NCI-H460 (cell line): ENCODE data around the gene CYP3A7. TPM values are rescaled to one million over a fixed set of nuclear protein-coding genes. Genes with fewer than 3 reads are reported as not detected.
"Not testable (repeated sequence)": the region's sequence is repeated elsewhere in the genome, so short reads cannot be mapped to it uniquely, and the experiment has no call there.

ENCODE experiments used
- DNase-seq: peaks from one replicate; pipeline ENCODE4 v3.0.0-alpha.2; 2016; ENCODE audit warnings: low read depth; ENCODE audit errors: extremely low read depth
- total RNA-seq: library from RNA; depleted of rRNA; stranded (reverse); fragments of >200 nt; shearing (Covaris generic); gene quantifications from 2 replicates; pipeline ENCODE4 v1.2.3, GENCODE V29; 2014

CYP3A7 gene
- total RNA-seq, 1 experiment from 2014 or later: not detected

DNA sequence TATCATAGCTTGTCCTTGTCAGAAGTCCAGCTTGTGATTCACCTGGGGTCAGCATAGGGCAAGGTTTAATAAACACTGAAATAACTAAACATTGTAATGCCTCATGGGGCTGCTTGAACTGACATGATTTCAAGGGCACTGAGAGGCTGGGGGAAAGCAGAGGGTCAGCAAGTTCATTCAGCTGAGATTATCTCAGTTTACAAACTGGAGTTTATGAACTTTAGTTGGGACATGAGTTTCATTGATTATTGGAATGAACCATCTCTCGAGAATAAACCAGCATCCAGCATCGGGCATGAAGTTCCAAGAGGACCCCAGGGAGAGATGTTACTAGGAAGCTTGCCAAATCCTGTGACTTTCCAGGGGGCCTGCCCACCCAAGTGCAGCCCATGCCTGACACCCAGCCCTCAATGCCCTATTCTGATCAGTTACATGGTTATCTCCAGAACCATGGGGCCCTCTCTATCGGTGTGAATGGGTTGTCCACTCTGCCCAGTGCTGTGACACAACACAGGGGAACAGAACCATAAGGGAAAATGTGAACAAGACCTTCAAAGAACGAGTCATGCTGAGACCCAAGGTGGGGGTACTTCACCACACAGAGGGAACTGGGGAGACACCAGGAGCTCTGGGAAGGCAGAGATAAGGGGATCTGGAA lies 7.9 kb upstream of the CYP3A7 start:
- no peak for DNase-seq

DNA sequence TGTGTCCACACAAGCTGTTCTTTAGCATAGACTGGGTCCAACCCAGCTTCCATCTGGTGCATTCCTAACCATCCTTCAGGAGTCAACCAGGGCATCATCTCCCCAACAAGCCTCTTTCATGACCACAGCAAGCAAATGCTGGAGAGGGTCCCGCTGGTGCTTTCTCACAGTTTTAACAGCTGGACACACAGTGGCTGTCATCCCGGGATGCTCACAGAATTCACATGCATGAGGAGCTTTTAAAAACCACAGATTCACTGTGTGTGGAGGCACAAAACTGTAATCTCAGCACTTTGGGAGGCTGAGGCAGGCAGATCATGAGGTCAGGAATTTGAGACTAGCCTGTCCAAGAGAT lies 6.4 kb upstream of the CYP3A7 start:
- no peak for DNase-seq

DNA sequence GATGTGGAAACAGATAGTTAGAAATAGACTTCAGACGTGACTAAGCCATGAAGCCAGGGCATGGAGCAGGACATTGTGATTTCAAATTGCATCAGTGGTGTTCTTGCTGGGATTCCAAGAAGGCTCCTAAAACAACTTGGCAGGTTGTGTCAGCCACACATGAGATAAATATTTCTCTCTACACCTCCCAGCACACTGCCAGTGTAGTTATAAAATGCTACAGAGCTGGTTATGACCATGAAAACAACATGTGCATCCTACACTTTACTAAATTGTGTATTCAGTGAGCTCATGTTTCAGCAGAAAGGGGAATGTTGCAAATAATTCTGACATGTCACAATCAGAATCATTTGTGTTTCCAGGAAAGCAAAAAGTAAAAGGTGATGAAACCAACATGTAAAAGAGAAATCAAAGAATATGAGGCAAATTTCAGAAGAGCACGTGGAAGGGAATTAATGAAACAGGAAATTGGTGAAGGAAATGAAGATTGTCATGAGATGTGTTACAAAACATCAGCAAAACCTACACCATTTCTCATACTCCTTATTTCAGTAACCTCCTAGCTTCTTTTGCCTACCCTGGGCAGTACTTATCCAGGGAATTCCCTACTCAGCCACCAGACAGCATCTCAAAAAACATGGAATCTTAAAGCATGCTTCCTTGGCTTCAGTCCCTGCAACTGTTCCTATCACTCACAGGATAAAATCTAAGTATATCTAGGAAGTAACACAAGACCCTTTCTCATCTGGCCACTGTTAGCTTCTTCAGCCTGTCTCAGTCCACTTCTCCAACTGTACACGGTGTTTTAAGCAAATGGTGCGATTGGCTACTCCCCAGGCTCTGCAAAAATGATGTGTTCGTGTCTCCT lies 5.8 kb upstream of the CYP3A7 start:
- DNase-seq: no peak

DNA sequence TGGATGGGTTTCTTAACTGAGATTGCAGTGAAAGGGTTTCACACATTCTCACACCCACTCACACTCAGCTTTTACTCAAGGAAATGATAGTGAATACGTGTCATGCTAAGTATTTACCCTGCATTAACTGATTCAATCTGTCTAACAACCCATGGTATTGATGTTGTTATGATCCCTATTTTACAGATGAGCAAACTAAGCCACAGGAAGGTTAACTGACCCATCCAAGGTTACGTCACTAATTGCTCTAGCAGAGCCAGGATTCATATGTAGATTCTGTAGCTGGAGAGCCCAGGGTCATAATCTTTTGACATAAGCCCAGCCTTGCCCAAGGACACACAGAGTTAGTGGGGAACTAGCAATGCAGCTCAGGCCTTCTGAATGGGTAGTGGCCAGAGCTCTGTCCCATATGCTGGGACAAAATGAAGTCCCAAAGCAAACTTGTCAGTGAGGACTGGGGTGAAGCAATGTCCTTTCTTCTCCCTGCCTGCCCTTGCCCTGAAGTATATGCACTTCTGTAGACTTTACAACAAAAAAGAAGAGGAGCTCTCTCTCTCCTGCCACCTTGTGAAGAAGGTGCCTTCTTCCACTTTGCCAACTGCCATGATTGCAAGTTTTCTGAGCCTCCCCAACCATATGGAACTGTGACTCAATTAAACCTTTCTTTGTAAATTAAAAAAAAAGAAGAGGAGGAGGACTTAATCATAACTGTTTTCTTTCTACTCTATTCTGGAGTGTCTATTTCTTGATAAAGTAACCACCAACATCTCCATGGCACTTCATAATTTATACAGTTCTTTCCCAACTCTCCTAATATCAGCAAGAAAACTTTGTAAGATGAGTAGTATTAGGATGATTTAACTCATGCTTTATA lies 4.9 kb upstream of the CYP3A7 start:
- DNase-seq: no peak

- DNase-seq: no peak
Observed at GRCh38 chr7:99737726-99738125, 2.7 kb upstream of the CYP3A7 start.

- not testable (repeated sequence) for DNase-seq
Observed at GRCh38 chr7:99736667-99737066, 1.7 kb upstream of the CYP3A7 start.

DNA sequence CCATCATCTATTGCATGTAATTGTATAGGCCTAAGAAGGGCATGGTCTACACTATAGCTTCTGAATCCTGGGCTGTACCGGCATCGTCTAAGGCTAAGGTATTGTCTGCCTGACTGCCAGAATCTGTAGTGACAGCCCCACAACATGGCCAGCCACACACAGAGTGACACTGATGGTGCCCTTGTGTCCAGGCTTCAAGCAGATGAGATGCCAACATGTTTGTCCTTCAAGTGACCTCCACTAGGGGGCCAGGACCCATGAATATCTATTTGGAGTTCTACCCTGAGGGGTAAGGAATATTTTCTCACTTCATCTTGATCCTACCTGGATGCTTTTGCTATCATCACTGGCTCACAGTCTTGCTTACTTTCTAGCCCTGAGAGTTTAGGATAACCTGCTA lies 1.5 kb downstream of the CYP3A7 start:
- DNase-seq: no peak

- DNase-seq: no peak
Observed at GRCh38 chr7:99733003-99733402, 2.0 kb downstream of the CYP3A7 start.

DNA sequence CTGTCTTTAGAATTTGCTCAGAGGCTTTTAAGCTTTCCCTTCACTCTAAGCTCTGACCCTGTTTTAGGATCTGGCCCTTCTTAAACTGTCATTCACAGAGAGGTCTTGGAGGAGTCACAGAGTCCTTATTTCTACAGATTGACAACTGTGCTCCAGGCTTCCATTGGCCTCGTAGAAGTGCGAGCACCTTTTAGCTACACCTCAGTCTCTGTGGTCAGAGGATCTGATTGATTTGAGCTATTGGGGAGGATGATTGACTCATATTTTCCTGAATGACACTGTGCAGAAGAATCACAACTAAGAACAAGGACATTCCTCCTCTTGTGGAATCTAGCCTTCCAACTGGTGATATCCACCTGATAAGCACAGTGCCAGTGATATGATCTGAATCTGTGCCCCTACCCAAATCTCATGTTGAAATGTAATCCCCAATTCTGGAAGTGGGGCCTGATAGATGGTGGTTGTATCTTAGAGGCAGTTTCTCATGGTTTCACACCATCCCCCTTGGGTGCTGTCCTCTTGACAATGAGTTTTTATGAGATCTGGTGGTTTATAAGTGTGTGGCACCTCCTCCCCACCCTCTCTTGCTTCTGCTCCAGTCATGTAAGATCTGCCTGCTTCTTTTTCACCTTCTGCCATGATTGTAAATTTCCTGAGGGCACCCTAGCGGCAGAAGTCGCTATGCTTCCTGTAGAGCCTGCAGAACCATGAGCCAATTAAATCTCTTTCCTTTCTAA lies 3.2 kb downstream of the CYP3A7 start:
- no peak for DNase-seq

GRCh38 chr7:99730992-99731391 lies 4.0 kb downstream of the CYP3A7 start:
- no peak for DNase-seq

- DNase-seq: no peak
Observed at GRCh38 chr7:99730238-99730810, 4.7 kb downstream of the CYP3A7 start.

- no peak for DNase-seq
Observed at GRCh38 chr7:99729486-99730237, 5.3 kb downstream of the CYP3A7 start.

DNA sequence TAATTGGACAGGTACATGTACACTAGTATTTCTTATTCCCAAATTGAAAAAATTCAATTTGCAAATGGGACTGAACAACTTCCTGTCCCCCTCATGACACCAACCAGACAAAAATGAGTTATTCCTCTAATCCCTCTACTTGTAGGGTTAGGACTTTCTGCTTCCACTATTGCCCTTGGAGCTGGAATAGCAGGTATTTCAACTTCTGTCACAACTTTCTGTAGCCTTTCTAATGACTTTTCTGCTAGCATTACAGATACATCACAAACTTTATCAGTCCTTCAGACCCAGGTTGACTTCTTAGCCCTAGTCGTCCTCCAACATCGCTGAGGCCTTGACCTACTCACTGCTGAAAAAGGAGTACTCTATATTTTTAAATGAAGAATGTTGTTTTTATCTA lies 6.4 kb downstream of the CYP3A7 start:
- DNase-seq: no peak

- DNase-seq: not testable (repeated sequence)
Observed at GRCh38 chr7:99723201-99723600, 11.8 kb downstream of the CYP3A7 start.

GRCh38 chr7:99720800-99721595 lies 14.0 kb downstream of the CYP3A7 start:
- DNase-seq: no peak

GRCh38 chr7:99719996-99720769 lies 14.8 kb downstream of the CYP3A7 start:
- DNase-seq: no peak

DNA sequence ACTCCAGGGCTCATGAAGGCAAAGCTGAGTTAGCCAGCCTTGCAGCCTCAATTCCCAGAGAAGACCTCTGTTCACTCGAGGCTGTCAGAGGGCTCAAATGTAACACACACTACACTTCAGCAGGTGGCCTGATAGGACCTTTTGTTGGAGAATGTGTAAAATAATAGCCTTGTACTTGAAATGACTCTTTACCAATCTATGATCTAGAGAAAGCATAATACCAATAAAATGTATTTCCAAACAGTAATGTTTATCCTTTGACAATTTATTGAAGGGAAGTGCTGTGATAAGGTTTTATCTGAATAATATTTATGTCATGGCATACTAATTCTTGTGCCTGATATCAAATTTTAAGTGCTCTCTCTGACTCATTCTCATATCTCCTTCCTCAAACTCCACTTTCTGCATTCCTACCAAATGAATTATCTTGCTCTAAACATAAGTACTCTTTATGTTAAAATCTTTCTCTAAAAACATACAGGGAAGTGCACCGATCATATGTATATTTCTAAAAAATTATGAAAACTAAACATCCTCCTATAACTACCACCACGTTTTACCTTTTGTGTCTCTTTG lies 20.9 kb downstream of the CYP3A7 start:
- no peak for DNase-seq
